ENCODE data around the gene SLC39A11. TPM values are rescaled to one million over a fixed set of nuclear protein-coding genes. Genes with fewer than 3 reads are reported as not detected.

SLC39A11 gene
- total RNA-seq, 2 donors from 2014 or later: 18.1 to 20.1 TPM

- Mint-ChIP-seq H3K27me3 (ENCODE audit: insufficient read depth) (peaks cover 5% of the 10 kb centered on the region), H3K4me3 (no peak overlapping the region)
These were observed 378.0 kb downstream of the SLC39A11 start for GRCh38 chr17:72714357-72714966.

GRCh38 chr17:72713701-72714100, 378.8 kb downstream of the SLC39A11 start:
- H3K4me3 Mint-ChIP-seq: no peak overlapping the region
- Histone ChIP-seq H3K4me1 (ENCODE audit: control insufficient read depth, insufficient read depth, low read length) (no peaks in the 10 kb centered on the region), H3K4me3 (ENCODE audit: low read length) (no peak overlapping the region), H3K9ac (ENCODE audit: extremely low read depth, low read length, poor library complexity, severe bottlenecking) (no peak overlapping the region), H3K9me3 (ENCODE audit: control insufficient read depth, low read length) (peaks cover 8% of the 10 kb centered on the region), H3K27me3 (ENCODE audit: control insufficient read depth, insufficient read depth, low read length, poor library complexity, severe bottlenecking) (no peaks in the 10 kb centered on the region), H3K36me3 (ENCODE audit: control insufficient read depth, insufficient read depth, low read length) (no peaks in the 10 kb centered on the region), H3K27ac (ENCODE audit: low read depth, low read length) (no peak overlapping the region)
- H3K36me3 Mint-ChIP-seq (ENCODE audit: low read depth): no peaks in the 10 kb centered on the region
- H3K27me3 Mint-ChIP-seq (ENCODE audit: insufficient read depth): peaks cover 3% of the 10 kb centered on the region
- peaks cover 12% of the 10 kb centered on the region for H3K4me1 Mint-ChIP-seq
- DNase-seq: no peak
- no peak overlapping the region for H3K27ac Mint-ChIP-seq
- peaks cover 8% of the 10 kb centered on the region for H3K9me3 Mint-ChIP-seq
- WGBS, 2 experiments (ENCODE audit: insufficient coverage in 1 of 2, insufficient read length in 1 of 2): 83 to 97% methylated on average over 7 of the region's 7 CpGs
- TF ChIP-seq CTCF (conservative IDR thresholded peaks at IDR 0.05): no peak

More at GRCh38 chr17:72714357-72714966, 378.0 kb downstream of the SLC39A11 start:
- Mint-ChIP-seq H3K4me1 (peaks cover 12% of the 10 kb centered on the region), H3K27ac (no peak overlapping the region), H3K36me3 (ENCODE audit: low read depth) (no peaks in the 10 kb centered on the region), H3K9me3 (peaks cover 8% of the 10 kb centered on the region)
- Histone ChIP-seq H3K4me3 (ENCODE audit: low read length) (no peak overlapping the region), H3K27ac (ENCODE audit: low read depth, low read length) (no peak overlapping the region), H3K36me3 (ENCODE audit: control insufficient read depth, insufficient read depth, low read length) (no peaks in the 10 kb centered on the region), H3K4me1 (ENCODE audit: control insufficient read depth, insufficient read depth, low read length) (no peaks in the 10 kb centered on the region), H3K9ac (ENCODE audit: extremely low read depth, low read length, poor library complexity, severe bottlenecking) (no peak overlapping the region), H3K27me3 (ENCODE audit: control insufficient read depth, insufficient read depth, low read length, poor library complexity, severe bottlenecking) (no peaks in the 10 kb centered on the region), H3K9me3 (ENCODE audit: control insufficient read depth, low read length) (peaks cover 8% of the 10 kb centered on the region)
- WGBS, 2 experiments (ENCODE audit: insufficient coverage in 1 of 2, insufficient read length in 1 of 2): 88 to 94% methylated on average over 6 to 9 of the region's 9 CpGs
- no peak for DNase-seq
- no peak for TF ChIP-seq CTCF (conservative IDR thresholded peaks at IDR 0.05)

- H3K36me3 Mint-ChIP-seq (ENCODE audit: low read depth): no peaks in the 10 kb centered on the region
- peaks cover 16% of the 10 kb centered on the region for H3K9me3 Mint-ChIP-seq
- H3K4me1 ChIP-seq (ENCODE audit: control insufficient read depth, insufficient read depth, low read length): no peaks in the 10 kb centered on the region
- no peaks in the 10 kb centered on the region for H3K27me3 ChIP-seq (ENCODE audit: control insufficient read depth, insufficient read depth, low read length, poor library complexity, severe bottlenecking)
- no peak overlapping the region for H3K4me3 ChIP-seq (ENCODE audit: low read length)
- H3K9me3 ChIP-seq (ENCODE audit: control insufficient read depth, low read length): peaks cover 15% of the 10 kb centered on the region
- H3K27me3 Mint-ChIP-seq (ENCODE audit: insufficient read depth): peaks cover 2% of the 10 kb centered on the region
- no peak for DNase-seq
- H3K36me3 ChIP-seq (ENCODE audit: control insufficient read depth, insufficient read depth, low read length): no peaks in the 10 kb centered on the region
- H3K27ac Mint-ChIP-seq: no peak overlapping the region
- peaks cover 13% of the 10 kb centered on the region for H3K4me1 Mint-ChIP-seq
- no peak overlapping the region for H3K27ac ChIP-seq (ENCODE audit: low read depth, low read length)
- no peak overlapping the region for H3K9ac ChIP-seq (ENCODE audit: extremely low read depth, low read length, poor library complexity, severe bottlenecking)
- TF ChIP-seq CTCF (conservative IDR thresholded peaks at IDR 0.05): no peak
- H3K4me3 Mint-ChIP-seq: no peak overlapping the region
- WGBS, 2 experiments (ENCODE audit: insufficient coverage in 1 of 2, insufficient read length in 1 of 2): 95 to 100% methylated on average over 2 to 3 of the region's 3 CpGs
These were observed 380.8 kb downstream of the SLC39A11 start for GRCh38 chr17:72711521-72712310.
